Measurements from ENCODE around the gene EFNB2.

EFNB2 gene

DNA sequence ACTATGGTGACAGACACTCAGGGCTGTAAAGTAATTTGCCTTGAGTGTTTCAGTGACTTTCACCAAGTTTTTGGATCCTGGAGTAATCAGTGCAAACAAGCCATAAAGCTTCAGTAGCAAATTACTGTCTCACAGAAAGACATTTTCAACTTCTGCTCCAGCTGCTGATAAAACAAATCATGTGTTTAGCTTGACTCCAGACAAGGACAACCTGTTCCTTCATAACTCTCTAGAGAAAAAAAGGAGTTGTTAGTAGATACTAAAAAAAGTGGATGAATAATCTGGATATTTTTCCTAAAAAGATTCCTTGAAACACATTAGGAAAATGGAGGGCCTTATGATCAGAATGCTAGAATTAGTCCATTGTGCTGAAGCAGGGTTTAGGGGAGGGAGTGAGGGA lies 23.1 kb upstream of the EFNB2 start:
- TF ChIP-seq ZBTB7A (IDR thresholded peaks at IDR 0.05; ENCODE audit: low read depth): no peak
- TF ChIP-seq CEBPB (IDR thresholded peaks at IDR 0.05): no peak
- TF ChIP-seq TCF12 (IDR thresholded peaks at IDR 0.05; ENCODE audit: low read depth): no peak
- TF ChIP-seq RAD21 (IDR thresholded peaks at IDR 0.05; ENCODE audit: low read depth): no peak
- TF ChIP-seq, protein P1, sequence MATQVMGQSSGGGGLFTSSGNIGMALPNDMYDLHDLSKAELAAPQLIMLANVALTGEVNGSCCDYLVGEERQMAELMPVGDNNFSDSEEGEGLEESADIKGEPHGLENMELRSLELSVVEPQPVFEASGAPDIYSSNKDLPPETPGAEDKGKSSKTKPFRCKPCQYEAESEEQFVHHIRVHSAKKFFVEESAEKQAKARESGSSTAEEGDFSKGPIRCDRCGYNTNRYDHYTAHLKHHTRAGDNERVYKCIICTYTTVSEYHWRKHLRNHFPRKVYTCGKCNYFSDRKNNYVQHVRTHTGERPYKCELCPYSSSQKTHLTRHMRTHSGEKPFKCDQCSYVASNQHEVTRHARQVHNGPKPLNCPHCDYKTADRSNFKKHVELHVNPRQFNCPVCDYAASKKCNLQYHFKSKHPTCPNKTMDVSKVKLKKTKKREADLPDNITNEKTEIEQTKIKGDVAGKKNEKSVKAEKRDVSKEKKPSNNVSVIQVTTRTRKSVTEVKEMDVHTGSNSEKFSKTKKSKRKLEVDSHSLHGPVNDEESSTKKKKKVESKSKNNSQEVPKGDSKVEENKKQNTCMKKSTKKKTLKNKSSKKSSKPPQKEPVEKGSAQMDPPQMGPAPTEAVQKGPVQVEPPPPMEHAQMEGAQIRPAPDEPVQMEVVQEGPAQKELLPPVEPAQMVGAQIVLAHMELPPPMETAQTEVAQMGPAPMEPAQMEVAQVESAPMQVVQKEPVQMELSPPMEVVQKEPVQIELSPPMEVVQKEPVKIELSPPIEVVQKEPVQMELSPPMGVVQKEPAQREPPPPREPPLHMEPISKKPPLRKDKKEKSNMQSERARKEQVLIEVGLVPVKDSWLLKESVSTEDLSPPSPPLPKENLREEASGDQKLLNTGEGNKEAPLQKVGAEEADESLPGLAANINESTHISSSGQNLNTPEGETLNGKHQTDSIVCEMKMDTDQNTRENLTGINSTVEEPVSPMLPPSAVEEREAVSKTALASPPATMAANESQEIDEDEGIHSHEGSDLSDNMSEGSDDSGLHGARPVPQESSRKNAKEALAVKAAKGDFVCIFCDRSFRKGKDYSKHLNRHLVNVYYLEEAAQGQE (IDR thresholded peaks at IDR 0.05; ENCODE audit: low read depth): no peak
- no peak for TF ChIP-seq EP300 (IDR thresholded peaks at IDR 0.05; ENCODE audit: borderline replicate concordance)
- TF ChIP-seq FOXM1 (IDR thresholded peaks at IDR 0.05; ENCODE audit: borderline replicate concordance, low read depth): no peak
- TF ChIP-seq CREB1 (IDR thresholded peaks at IDR 0.05; ENCODE audit: low read depth): no peak

DNA sequence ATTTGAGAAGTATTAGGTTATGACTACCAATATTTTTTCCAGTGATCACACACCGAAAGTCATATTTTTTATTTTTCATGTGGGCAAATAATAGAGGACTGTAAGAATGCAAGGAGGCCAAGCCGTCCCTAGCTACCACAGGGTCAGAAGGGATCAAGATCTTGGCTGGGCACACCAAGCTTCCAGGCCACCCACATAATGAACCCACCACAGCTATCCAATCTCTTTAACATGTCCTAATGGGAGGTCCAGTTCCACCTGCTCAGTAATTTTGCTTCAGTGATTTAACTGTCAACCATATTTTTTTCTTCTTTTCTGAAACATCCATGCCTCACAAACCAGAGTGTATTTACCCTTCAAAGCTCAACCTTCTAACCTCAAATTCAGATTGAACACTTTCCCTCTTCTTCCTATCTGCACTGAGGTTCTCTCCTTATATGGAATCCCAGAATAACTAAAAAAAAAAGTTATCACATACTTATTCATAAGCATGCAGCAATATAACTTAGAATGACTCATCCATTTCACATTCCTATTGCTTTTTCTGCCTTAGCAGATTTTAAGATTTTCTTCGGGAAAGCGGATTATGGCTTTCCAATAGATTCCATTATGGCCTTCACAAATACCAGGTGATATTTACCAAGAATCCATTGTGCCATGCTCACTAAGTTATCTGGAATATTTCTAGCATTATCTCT lies 20.3 kb upstream of the EFNB2 start:
- TF ChIP-seq EP300 (IDR thresholded peaks at IDR 0.05; ENCODE audit: borderline replicate concordance): no peak
- TF ChIP-seq CEBPB (IDR thresholded peaks at IDR 0.05): no peak
- no peak for TF ChIP-seq EGR1 (IDR thresholded peaks at IDR 0.05)
- TF ChIP-seq RAD21 (IDR thresholded peaks at IDR 0.05; ENCODE audit: low read depth): no peak
- TF ChIP-seq CREB1 (IDR thresholded peaks at IDR 0.05; ENCODE audit: low read depth): no peak
- TF ChIP-seq NFIC (IDR thresholded peaks at IDR 0.05): no peak
- TF ChIP-seq YY1 (IDR thresholded peaks at IDR 0.05; ENCODE audit: low read depth): no peak
- TF ChIP-seq TEAD4 (IDR thresholded peaks at IDR 0.05): no peak
- TF ChIP-seq ZBTB7A (IDR thresholded peaks at IDR 0.05; ENCODE audit: low read depth): no peak
- no peak for TF ChIP-seq FOXM1 (IDR thresholded peaks at IDR 0.05; ENCODE audit: borderline replicate concordance, low read depth)
- no peak for TF ChIP-seq TAF1 (IDR thresholded peaks at IDR 0.05; ENCODE audit: low read depth)
- TF ChIP-seq, protein P2, sequence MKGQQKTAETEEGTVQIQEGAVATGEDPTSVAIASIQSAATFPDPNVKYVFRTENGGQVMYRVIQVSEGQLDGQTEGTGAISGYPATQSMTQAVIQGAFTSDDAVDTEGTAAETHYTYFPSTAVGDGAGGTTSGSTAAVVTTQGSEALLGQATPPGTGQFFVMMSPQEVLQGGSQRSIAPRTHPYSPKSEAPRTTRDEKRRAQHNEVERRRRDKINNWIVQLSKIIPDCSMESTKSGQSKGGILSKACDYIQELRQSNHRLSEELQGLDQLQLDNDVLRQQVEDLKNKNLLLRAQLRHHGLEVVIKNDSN (IDR thresholded peaks at IDR 0.05): no peak
- TF ChIP-seq, protein P3, sequence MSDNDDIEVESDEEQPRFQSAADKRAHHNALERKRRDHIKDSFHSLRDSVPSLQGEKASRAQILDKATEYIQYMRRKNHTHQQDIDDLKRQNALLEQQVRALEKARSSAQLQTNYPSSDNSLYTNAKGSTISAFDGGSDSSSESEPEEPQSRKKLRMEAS (IDR thresholded peaks at IDR 0.05): no peak

DNA sequence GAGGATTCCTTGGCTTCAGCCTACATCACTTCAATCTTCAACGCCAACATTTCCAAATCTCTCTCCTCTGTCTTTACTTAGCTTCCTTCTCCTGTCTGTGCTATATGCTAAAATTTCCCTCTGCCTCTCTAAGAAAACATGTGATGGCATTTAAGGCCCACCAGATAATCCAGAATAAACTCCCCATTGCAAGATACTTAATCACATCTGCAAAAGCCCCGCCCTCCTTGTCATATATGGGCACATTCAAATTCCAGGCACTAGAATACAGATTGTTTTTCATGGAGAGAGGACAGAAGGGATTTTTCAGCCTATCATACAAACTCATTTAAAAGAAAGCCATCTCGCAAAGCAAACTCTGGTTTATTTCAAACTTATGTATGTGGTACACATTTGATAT lies 16.3 kb upstream of the EFNB2 start:
- TF ChIP-seq TEAD4 (IDR thresholded peaks at IDR 0.05) (no peak), TAF1 (IDR thresholded peaks at IDR 0.05; ENCODE audit: low read depth) (no peak), FOXM1 (IDR thresholded peaks at IDR 0.05; ENCODE audit: borderline replicate concordance, low read depth) (no peak), ZBTB7A (IDR thresholded peaks at IDR 0.05; ENCODE audit: low read depth) (no peak)
- TF ChIP-seq, protein P3 (IDR thresholded peaks at IDR 0.05): no peak

DNA sequence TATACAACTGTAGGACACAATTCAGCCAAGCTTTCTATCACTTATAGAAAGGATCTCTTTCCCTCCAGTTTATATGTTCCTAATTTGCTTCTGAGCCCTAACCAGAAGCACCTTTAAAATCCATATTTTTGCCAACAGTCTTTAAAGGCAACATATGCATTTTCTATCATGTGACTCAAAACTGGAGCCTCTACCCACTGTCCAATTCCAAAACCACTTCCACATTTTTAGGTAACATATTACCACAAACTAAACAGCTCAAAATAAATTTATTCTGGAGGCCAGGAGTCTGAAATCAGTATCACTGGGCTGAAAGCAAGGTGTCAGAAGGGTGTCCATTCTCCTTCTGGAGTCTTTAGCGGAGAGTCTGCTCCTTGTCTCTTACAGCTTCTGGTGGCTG lies 15.9 kb upstream of the EFNB2 start:
- no peak for TF ChIP-seq TCF12 (IDR thresholded peaks at IDR 0.05; ENCODE audit: low read depth)

DNA sequence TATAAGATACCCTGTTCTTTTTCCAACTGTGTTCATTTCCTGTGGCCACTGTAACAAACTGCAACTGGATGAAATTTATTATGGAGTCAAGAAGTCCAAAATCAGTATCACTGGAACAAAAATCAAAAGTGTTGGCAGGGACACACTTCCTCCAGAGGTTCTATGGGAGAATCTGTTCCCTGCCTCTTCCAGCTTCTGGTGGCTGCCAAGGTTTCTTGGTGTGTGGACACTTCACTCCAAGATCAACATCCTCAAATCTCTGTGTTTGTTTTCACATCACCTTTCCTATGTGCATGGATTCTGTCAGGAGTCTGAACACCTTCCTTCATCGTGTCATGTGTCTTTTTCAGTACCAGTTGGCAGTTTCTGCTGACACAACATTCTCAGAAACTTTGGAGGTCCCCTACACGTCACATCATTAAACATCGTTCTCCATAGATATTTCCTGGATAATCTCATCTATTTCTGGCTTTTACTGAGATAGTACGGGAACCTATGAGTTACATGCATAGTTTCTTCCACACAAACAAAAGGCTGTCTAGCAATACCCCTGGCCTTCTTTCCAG lies 15.2 kb upstream of the EFNB2 start:
- TF ChIP-seq ZBTB7A (IDR thresholded peaks at IDR 0.05; ENCODE audit: low read depth) (no peak), FOXM1 (IDR thresholded peaks at IDR 0.05; ENCODE audit: borderline replicate concordance, low read depth) (no peak), RAD21 (IDR thresholded peaks at IDR 0.05; ENCODE audit: low read depth) (no peak), TAF1 (IDR thresholded peaks at IDR 0.05; ENCODE audit: low read depth) (no peak), YY1 (IDR thresholded peaks at IDR 0.05; ENCODE audit: low read depth) (no peak)

DNA sequence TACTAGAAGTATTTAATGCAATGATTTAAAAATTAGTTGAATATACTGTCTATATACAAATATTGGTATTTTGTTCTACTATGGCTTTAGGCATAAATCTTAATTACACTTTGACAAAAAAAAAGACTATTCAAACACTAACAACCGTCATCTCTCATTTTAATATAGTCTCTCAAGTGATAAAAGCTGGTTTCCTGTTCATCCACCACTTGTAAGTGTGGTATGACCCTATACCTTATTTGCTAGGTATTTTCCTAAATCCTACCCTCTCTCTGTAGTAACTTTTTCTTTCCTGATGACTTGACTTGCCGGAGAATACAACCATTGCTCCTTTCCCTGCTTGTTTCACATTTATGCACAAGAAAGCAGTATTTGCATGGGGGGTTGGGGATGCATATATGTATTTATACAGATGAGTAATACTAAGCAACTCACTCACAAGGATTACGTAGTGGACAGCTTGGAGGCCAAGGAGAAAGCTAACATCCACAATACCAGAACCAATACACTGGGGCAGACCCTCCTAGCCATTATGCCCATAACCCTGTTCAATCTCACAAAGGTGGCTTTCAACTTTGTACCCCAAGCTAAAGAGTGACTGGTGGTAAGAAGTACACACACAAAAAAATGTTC lies 12.7 kb upstream of the EFNB2 start:
- TF ChIP-seq CEBPB (IDR thresholded peaks at IDR 0.05) (no peak), FOXM1 (IDR thresholded peaks at IDR 0.05; ENCODE audit: borderline replicate concordance, low read depth) (no peak), EGR1 (IDR thresholded peaks at IDR 0.05) (no peak), RAD21 (IDR thresholded peaks at IDR 0.05; ENCODE audit: low read depth) (no peak), TEAD4 (IDR thresholded peaks at IDR 0.05) (no peak), TCF12 (IDR thresholded peaks at IDR 0.05; ENCODE audit: low read depth) (no peak), YY1 (IDR thresholded peaks at IDR 0.05; ENCODE audit: low read depth) (no peak), NFIC (IDR thresholded peaks at IDR 0.05) (no peak), TAF1 (IDR thresholded peaks at IDR 0.05; ENCODE audit: low read depth) (no peak), EP300 (IDR thresholded peaks at IDR 0.05; ENCODE audit: borderline replicate concordance) (no peak), CREB1 (IDR thresholded peaks at IDR 0.05; ENCODE audit: low read depth) (no peak)
- TF ChIP-seq, protein P3 (IDR thresholded peaks at IDR 0.05): no peak
- TF ChIP-seq, protein P1 (IDR thresholded peaks at IDR 0.05; ENCODE audit: low read depth): no peak
- TF ChIP-seq, protein P2 (IDR thresholded peaks at IDR 0.05): no peak
